NCI-H2029 (cell line): ENCODE measurements around the gene TTLL8.
A peak's percentile ranks its signal among the peaks of the same experiment; 100 is the strongest.
"Not testable (repeated sequence)": the region's sequence is repeated elsewhere in the genome, so short reads cannot be mapped to it uniquely, and the experiment has no call there.

Experiments used
- DNase-seq: peaks from one replicate; lab custom pipeline; 2025; lab: John Stamatoyannopoulos, UW

Gene TTLL8

DNA sequence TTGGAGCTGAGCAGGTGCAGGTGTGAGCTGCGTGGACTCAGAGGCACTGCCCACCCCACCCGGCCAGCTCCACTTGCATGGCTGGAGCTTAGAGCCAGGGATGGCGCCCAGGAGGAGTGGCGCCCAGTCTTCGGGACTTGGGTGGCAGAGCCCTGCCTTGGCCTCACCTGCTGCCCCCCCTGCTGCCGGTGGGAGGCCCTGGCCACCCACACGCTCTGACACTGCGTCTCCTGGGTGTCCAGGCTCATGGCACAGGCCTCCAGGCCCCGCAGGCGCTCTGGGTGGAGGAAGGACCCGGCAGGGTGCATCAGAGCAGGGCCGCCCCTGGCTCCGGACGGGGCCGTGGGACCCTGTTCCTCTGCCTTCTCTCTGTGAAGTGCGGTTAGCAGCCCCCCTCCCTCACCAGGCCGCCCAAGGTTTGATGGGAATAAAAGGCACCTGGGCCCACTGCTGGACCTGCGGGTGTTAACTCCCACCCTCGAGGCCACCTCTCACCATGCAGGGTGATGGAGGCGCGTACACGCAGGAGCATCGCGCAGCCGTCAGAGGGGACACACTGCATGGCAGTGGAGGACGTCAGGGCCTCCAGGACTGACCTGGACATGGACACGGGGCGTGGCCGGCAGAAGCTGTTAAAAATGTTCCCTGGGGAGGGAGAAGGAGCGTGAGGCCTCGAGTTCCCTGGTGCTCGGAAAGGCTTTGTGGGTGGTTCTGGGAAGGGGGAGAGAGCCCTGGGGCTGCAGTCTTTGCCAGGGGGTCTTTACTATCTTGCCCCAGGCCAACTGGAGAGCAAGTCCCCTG is 57.3 kb downstream of the TTLL8 start:
- no peak for DNase-seq

DNA sequence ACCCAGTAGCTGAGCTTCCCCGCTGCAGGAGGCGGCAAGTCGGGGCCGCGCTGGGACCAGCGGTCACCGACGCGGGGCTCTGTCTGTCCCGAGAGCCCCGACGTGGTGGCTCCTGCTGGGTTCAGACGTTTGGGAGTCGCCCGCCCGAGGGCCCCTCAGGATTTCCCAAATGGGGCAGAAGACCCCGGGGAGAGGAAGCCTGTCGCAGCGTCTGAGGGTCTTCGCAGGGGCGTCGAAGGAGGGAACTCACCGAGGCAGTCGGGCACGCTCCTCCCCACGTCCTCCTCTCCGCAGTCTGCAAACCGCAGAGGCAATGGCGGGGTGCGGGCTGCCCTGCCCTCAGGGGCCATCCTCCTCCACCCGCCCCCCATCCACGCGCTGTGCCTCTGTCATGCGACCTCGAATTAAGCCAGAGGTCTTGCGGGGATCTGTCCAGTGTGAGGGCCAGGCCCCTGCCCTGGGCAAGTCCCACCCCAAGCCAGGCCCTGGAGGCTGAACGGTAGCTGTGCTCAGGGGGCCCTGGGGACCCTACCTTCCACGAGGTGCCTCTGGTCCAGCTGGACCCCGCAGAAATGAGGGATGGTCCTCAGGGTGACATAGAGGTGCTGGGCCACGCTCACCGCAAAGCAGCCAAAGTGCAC is 58.0 kb downstream of the TTLL8 start:
- no peak for DNase-seq

DNA sequence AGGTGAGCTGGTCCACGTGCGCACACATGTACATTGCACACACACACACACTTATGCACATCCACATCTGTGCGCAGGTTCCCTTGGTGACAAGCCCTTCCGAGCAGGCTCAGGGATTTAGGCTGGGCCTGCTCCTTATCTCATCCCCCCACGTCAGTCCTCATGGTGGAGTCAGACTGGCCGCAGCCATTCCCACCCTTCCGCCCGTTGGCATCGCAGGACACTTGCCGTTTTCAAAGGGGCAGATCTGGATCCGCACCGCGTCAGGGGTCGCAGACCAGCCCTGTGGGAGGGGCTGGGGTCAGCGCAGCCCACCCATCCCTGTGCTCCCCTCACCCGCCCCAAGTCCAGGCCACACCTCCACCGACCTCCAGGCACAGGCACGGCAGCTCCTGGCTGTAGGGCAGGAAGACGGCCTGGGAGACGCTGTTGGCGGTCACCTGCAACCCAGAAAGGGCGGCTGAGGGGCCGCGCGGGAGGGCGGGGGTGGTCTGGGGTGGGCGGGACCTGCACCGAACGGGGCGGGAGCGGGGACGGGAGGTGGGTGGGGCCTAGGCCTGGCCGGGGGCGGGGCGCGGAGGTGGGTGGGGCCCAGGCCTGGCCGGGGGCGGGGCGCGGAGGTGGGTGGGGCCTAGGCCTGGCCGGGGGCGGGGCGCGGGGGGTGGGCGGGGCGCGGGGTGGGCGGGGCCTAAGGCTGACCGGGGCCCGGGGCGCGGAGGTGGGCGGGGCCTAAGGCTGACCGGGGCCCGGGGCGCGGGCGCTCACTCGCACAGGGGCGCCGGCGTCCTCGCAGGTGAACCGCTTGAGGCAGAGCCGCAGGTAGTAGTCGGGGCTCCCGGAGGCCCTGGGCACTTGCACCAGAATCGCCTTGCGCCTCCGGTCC is 58.8 kb downstream of the TTLL8 start:
- DNase-seq, result no peak

DNA sequence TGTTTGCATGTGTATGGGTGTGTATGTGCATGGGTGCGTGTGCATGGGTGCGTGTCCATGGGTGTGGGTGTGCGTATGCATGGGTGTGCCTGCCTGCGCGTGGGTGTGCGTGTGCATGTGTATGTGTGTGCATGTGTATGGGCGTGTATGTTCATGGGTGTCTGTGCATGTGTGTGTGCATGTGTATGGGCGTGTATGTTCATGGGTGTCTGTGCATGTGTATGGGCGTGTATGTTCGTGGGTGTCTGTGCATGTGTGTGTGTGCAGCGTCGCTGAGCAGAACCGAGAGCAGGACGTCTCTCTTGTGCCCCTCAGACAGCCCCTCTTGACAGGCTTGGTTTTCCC is 59.4 kb downstream of the TTLL8 start:
- DNase-seq, result no peak

DNA sequence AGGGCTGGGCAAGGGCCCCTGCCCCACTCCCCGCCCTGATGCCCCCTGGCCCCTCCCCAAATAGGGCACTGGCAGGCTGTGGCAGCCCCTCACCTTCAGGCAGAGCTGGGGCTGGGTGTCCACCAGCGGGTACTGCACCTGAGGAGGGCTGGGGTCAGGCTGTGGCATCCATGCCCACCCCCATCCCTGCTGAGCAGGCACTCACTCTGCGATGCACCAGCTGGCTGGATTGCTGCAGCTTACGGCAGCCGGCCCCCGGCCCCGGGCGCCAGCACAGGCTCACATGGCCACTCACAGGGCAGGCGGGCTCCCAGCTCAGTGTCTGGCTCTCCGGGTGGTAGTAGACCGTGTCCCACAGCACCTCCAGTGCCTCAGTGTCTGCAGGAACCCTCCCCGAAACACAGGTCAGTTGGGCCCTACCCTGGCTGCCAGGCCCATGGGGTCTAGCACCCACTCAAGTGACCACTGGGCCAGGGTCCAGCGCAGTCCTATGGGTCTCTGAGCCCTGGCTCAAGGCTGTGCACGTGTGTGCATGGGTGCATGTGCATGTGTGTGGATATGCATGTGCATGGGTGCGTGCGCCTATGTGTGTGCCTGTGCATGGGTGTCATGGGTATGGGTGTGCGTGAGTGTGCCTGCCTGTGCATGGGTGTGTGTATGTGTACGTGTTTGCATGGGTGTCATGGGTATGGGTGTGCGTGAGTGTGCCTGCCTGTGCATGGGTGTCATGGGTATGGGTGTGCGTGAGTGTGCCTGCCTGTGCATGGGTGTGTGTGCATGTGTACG is 60.0 kb downstream of the TTLL8 start:
- DNase-seq, result no peak

DNA sequence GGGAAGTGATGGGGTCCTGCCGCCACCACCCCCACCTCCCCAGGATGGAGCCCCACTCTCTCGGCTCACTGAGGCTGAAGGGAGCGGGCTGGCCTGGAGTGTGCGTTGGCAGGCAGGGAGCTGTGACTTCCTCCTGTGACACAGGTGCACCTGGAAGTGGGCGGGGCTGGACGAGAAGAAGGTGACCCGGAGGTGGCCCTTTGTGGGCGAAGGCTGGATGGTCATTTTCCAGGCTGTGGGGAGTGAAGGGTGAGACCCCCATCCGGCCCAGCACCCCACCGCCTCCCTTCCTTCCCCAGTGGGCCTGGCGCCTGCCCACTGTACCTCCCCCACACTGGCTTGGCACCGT is 60.9 kb downstream of the TTLL8 start:
- peak; percentile 24 for DNase-seq

DNA sequence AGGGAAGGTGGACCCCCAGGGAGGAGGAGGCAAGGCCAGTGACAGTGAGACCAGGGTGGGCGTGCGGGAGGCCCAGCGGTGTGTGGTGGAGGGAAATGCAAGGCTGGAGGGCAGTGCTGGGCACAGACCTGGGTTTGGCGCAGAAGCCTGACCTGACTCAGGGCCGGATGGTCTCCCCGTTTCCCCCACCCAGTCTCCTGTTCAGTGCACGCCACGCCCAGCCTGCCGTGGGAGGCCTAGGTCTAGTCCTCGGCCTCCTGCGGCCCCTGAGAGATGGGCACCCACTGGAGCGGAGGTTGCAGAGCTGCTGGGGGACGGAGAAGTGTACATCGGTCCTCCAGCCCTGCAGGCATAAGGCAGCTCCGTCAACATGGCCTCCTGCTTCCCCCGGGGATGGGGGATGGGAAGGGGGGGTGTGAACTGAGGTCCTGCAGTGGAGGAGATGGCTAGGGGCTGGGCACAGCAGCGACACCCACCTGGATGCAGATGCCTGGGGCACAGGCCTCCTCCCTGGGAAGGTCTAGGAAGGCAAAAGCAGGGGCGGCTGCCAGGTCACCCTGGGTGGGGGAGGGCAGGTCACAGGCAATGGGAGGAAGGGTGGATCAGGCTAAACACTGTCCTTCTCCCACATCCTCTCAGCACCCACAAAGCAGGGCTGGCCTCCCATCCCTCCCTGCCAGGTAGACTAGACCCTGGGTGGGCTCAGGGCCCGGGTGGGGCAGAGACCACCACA is 61.4 kb downstream of the TTLL8 start:
- no peak for DNase-seq

DNA sequence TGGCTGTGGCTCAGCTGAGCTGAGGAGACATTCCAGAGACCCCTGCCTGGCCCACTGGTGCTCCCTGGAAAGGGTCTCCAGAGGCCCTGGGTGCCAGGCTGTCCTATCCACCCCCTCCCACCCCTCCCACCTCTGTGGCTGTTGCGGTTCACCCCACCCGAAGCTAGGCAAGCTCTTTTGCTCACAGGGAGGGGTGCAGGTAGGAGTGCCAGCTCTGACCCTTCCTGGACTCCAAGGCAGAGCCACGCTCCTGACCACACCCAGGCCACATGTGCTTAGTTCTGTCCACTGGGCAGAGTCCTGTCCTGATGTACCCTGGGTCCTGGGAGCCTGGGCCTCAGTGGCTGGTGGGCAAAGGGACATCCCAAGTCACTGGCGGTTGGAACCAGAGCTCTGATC is 62.0 kb downstream of the TTLL8 start:
- DNase-seq, result no peak

DNA sequence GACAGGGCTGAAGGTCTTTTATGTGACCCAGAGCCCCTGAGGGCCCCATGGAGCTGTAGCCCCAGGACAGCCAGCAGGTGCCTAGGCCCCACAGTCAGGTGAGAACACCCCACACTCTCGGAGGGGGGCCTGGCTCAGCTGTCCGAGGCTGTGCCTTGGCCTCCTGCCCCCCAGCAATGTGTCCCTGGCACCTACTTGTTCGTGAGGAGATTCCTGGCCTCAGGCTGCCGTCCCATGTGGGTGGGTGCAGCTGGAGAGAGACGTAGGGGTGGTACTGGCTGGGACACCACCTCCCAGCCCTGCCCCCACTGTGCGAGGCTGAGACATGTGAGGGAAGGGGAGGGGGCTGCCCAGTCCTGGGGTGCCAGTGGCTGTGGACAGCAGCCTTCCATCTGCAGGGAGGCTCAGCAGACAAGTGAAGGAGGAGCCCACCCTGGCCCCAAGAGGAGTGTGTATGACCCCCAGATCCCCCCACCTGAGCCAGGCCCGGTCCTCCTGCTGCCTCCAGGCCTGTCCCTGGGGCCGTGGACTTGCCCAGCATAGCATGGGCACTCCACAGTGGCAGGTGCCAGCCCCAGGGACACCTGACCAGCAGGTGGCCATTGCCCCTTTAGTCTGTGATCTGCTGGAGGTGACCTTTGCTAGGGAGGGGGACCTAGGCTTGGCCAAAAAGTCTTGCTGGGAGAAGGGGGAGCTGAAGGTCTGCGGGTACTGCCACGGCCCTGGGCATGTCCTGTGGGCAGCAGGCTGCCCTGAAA is 62.6 kb downstream of the TTLL8 start:
- no peak for DNase-seq

DNA sequence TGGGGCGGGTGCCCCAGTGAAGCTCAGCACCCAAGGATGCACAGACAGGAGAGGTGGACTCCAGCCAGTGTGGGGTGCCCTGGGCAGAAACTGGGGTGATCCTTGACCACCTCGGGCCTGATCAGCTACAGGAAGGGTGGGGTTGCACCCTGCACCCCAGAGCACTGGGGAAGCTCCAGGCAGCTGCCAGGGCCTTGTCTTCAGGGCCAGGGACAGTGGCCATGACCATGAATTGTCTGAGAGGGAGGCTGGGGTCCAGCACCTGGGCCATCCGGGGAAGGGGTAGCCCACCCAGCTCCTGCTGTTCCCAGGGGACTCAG is 63.1 kb downstream of the TTLL8 start:
- no peak for DNase-seq

DNA sequence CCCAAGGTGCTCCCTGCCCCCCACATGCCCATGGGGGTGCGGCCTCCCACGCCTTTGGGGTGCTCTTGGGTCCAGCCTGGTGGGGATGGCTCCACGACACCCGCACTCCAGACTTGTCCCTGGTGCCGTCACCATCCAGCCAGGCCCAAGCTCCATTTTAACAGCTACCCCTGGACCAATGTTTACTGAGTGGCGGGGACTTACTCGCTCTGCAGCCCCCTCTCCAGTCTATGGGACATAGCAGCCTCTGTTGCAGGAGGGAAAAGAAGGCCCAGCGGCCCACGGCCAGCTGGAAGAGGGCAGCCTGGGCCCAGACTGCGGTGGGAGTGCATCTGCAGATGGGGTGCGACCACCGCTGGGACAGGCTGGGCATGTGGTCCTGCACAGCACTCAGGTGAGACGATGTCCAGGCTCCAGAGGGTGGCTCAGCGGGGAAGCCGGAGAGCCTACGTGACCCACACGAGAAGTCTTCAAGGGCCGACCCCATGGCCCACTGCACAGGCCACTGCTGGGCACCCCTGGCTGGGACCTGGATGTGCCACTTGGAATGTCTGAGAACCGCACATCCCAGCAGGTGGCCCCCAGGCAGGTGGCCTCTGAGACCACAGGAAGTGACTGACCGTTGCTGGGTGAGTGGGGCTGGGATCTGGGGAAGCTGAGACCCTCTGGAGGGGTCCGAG is 63.6 kb downstream of the TTLL8 start:
- no peak for DNase-seq

DNA sequence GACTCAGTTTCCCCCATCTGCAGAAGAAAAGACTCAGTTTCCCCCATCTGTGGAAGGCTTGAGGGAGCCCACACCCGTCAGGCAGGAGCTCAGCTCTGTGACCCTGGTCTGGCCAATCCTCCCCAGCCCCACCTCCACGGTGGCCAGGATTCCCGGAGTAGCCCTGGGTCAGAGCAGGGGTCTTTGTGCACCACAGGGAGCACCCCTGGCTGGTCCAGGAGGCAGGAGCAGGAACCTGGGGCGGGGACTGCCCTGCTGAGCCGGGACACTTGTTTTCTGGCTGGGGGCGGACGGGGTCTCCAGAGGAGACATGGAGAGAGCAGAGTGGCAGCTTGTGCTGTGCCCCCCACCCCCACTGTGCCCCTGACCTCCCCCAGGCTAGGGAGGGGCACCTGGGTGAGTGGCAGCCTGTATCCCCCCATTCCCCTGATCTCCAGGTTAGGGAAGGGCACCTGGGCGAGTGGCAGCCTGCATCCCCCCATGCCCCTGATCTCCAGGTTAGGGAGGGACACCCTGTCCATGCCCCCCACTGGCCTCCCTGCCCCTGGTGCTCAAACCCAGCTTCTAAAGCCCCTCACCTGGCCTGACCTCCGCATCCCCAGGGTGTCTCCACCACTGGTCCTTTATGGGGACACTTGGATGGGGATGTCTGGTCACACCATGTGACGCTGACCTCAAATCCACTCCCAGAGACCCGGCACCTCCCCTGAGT is 64.3 kb downstream of the TTLL8 start:
- DNase-seq, result no peak

DNA sequence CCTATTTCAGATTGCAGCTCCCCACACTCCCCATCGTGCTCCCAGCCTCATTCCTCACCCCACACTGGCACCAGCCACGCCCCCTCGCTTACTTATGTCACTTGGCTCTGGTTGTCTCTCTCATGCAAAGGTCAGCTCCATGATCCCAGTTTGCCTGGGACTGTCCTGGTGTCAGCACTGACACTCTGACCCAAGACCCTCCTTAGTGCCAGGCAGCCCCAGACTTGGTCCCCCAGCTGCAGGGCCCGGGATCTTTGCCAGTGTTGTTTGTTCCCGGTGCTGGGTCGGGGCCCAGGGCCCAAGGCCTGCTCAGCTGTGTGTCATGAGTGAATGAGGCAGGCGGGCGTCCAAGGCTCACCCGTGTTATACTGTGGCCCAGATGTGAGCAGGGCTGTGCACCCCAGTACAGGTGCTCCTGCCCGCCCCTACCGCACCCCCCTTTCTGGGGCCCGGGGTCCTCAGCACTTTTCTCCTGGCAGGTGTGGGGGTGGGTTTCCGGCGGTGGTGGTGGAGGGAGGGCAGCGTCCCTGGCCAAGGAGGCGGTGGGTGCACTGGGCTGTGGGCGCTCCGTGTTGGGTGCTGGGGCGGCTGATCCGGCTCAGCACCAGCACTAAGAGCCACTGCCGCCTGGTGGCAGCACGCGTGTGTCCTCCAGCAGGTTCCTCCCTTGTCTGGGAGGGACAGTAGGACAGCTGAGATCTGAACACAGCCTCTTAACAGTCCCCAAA is 65.0 kb downstream of the TTLL8 start:
- DNase-seq, result no peak

DNA sequence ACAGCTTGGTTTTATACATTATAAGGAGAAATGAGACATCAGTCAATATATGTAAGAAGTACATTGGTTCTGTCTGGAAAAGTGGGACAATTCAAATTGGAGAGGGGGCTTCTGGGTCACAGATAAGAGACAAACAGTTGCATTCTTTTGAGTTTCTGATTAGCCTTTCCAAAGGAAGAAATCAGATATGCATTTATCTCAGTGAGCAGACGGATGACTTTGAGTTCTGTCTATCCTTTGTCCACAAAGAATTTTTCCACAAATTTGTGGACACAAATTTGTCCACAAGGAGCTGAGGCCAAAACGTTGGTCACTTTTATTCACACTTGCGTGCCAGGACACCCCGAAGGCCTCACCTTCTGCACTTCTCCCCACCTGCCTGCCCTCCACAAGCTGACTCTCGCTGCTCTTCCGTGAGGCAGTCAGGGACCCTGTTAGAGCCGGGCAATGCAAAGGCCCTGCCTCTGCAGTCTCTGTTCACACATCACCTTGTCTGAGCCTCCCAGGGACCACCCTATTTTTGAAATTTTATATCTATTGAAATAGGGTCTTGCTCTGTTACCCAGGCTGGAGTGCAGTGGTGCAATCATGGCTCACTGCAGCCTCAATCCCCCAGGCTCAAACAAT is 66.1 kb downstream of the TTLL8 start:
- no peak for DNase-seq

DNA sequence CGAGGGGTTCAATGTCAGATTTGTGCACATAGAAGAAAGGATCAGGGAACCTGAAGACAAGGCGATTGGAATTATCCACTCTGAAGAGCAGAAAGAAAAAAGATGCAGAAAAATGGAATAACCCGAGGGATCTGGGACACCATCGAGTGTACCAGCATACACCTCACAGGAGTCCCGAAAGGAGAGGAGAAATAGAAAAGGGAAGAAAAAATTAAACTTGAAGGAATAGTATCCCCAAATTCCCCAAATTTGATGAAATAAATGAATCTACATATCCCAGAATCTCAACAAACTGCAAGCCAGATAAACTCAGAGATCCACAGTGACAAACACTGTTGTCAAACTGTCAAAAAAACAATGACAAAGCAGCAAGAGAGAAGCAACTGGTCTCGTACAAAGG is 66.9 kb downstream of the TTLL8 start:
- no peak for DNase-seq

DNA sequence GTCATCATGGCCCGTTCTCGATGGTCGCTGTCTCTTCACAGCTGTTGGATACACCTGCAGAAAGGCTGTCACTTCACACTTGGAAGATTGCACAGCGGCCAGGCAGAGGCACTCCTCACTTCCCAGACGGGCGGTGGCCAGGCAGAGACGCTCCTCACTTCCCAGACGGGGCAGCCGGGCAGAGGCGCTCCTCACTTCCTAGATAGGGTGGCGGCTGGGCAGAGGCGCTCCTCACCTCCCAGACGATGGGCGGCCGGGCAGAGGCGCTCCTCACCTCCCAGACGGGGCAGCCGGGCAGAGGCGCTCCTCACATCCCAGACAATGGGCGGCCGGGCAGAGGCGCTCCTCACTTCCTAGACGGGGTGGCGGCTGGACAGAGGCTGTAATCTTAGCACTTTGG is 68.3 kb downstream of the TTLL8 start:
- not testable (repeated sequence) for DNase-seq

DNA sequence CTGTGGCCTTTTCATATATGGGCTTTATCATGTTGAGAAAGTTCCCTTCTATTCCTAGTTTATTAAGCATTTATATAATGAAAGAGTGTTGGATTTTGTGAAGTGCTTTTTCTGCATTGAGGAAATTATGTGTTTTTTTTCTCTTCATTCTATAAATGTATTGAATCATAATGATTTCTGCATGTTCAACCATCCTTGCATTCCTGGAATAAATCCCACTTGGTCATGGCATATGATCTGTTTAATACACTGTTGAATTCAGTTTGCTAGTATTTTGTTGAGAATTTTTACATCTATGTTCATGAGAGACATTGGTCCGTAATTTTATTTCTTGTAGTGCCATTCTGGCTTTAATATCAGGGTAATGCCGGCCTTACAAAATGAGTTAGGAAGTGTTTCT is 71.8 kb downstream of the TTLL8 start:
- no peak for DNase-seq
